AG04450 (cell line): ENCODE data around the gene PBLD. TPM values are rescaled to one million over a fixed set of nuclear protein-coding genes. Genes with fewer than 3 reads are reported as not detected.

Experiments
- CTCF ChIA-PET: fragments of 300-600, 350-600 bp; formaldehyde crosslinking; extraction: SDS; loops from one replicate; lab custom pipeline; 2022; ENCODE audit warnings: antibody characterized with exemption, inconsistent platforms; lab: Charles Lee
- POLR2A ChIA-PET: fragments of 350-600 bp; formaldehyde crosslinking; extraction: SDS; loops from one replicate; lab custom pipeline; 2021; ENCODE audit warnings: antibody characterized with exemption, inconsistent platforms; lab: Yijun Ruan, JAX
- DNase-seq: peaks from one replicate; pipeline ENCODE4 v3.0.0-alpha.2; 2011; ENCODE audit warnings: low read depth, low spot score
- H3K27ac ChIP-seq: one replicate; pipeline ENCODE4 v1.5.1; 2012; ENCODE audit warnings: low read depth, low read length, control low read depth
- H3K27me3 ChIP-seq: one replicate; pipeline ENCODE4 v1.6.0; 2012; ENCODE audit warnings: low read length; ENCODE audit not compliant: control insufficient read depth, insufficient read depth
- H3K4me3 ChIP-seq: 2 replicates; pipeline ENCODE4 v1.5.1; 2011; ENCODE audit warnings: mild to moderate bottlenecking, low read depth, low read length, control low read depth
- H3K9me3 ChIP-seq: 2 replicates; pipeline ENCODE4 v1.5.1; 2012; ENCODE audit warnings: low read length; ENCODE audit not compliant: control insufficient read depth, insufficient read depth
- polyA plus RNA-seq: library from polyadenylated mRNA; depleted of rRNA; stranded (reverse); fragments of >200 nt; gene quantifications from 2 replicates; pipeline ENCODE4 v1.2.3, GENCODE V29; 2011
- TF ChIP-seq, protein P1 (sequence below): IDR thresholded peaks from 2 replicates; pipeline ENCODE4 v1.5.1; 2011; ENCODE audit warnings: low read depth, low read length, control low read depth, inconsistent platforms

The PBLD gene
- polyA plus RNA-seq, 1 experiment: 1.2 TPM

DNA sequence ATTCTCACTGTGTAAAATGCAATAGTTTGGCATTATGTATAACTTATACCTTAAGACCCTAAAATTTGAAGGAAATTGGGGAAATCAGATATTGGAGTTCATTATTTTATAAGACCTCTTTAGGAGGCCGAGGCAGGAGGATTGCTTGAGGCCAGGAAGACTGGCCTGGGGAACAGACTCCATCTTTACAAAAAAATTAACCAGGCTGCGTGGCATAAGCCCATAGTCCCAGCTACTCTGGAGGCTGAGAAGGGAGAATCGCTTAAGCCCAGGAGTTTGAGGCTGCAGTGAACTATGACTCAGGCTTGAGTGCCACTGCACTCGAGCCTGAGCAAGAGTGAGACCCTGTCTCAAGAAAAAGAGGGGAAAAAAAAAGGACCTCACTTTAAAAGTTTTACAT, 14.0 kb upstream of the PBLD start:
- ChIA-PET POLR2A (interaction anchor here (1.4 kb wide), 1 partner anchor 15 kb away, joined by 5 read pairs; the partner anchor contains the start of gene HNRNPH3), CTCF (interaction anchor here (0.6 to 2.9 kb wide), 3 partner anchors 45 to 316 kb away, joined by 3 to 26 read pairs (median 4); no protein-coding TSS in a partner anchor)
- H3K27me3 ChIP-seq: no peaks in the 10 kb centered on the region
- no peak overlapping the region for H3K4me3 ChIP-seq
- no peak for DNase-seq
- no peak overlapping the region for H3K27ac ChIP-seq
- TF ChIP-seq, protein P1, sequence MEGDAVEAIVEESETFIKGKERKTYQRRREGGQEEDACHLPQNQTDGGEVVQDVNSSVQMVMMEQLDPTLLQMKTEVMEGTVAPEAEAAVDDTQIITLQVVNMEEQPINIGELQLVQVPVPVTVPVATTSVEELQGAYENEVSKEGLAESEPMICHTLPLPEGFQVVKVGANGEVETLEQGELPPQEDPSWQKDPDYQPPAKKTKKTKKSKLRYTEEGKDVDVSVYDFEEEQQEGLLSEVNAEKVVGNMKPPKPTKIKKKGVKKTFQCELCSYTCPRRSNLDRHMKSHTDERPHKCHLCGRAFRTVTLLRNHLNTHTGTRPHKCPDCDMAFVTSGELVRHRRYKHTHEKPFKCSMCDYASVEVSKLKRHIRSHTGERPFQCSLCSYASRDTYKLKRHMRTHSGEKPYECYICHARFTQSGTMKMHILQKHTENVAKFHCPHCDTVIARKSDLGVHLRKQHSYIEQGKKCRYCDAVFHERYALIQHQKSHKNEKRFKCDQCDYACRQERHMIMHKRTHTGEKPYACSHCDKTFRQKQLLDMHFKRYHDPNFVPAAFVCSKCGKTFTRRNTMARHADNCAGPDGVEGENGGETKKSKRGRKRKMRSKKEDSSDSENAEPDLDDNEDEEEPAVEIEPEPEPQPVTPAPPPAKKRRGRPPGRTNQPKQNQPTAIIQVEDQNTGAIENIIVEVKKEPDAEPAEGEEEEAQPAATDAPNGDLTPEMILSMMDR: no peak
- no peaks in the 10 kb centered on the region for H3K9me3 ChIP-seq

DNA sequence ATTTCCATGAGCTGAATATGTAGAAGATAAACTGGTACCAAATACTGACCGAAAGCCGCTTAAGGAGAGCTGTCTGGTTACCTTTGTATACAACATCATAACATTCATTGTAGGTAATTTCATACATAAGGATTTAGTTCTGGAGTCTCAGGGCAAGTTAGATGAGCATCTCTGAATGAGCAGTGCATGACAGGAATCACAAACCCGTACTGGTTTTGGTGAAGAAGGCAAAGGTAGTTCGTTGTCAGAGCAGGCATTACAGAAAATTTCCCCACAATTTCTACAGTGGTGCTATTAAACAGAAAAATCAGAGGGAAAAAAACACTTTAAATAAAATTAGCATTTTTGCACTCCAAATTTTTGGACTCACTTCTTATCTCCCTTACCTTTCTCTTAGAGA, 12.9 kb upstream of the PBLD start:
- no peak for DNase-seq

DNA sequence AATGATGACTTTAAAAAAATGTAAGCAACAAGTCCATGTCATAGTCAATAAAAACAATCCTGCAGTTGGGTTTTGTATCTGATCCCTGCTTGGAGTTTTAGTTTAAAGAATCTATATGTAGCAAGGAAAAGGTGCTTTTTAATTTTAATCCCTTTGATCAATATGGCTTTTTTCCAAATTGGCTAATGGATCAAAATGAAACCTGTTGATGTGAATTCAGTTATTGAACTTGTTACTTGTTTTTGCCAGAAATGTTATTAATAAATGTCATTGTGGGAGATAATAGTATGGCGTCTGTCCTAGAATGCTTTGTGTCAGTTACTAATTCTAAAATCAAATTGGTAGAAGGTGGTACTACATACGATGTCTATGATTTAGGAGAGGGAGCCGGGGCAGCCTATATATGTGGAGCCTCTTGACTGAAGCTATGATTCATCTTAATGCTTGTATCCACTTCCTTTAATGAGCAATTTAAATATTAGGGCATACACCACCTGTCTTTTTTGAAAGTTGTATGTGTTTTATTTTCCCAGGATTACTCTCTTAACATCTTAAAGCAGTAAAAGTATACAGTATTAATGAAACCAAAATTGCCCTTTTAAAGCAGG, 10.3 kb upstream of the PBLD start:
- TF ChIP-seq, protein P1: no peak
- Histone ChIP-seq H3K27me3 (no peaks in the 10 kb centered on the region), H3K4me3 (no peak overlapping the region), H3K9me3 (no peaks in the 10 kb centered on the region), H3K27ac (no peak overlapping the region)
- no peak for DNase-seq
- CTCF ChIA-PET: interaction anchor here (1.0 kb wide), 1 partner anchor 130 kb away, joined by 5 read pairs; no protein-coding TSS in a partner anchor
- POLR2A ChIA-PET: interaction anchor here (2.2 kb wide), 1 partner anchor 11 kb away, joined by 13 read pairs; the partner anchor contains the start of genes HNRNPH3 and PBLD

More for the DNA sequence above, 12.9 kb upstream of the PBLD start:
- Histone ChIP-seq H3K27me3 (no peaks in the 10 kb centered on the region), H3K9me3 (no peaks in the 10 kb centered on the region), H3K27ac (no peak overlapping the region), H3K4me3 (no peak overlapping the region)
- TF ChIP-seq, protein P1: no peak
- POLR2A ChIA-PET: interaction anchor here (0.8 kb wide), 1 partner anchor 16 kb away, joined by 3 read pairs; no protein-coding TSS in a partner anchor
- CTCF ChIA-PET: no interaction called here

DNA sequence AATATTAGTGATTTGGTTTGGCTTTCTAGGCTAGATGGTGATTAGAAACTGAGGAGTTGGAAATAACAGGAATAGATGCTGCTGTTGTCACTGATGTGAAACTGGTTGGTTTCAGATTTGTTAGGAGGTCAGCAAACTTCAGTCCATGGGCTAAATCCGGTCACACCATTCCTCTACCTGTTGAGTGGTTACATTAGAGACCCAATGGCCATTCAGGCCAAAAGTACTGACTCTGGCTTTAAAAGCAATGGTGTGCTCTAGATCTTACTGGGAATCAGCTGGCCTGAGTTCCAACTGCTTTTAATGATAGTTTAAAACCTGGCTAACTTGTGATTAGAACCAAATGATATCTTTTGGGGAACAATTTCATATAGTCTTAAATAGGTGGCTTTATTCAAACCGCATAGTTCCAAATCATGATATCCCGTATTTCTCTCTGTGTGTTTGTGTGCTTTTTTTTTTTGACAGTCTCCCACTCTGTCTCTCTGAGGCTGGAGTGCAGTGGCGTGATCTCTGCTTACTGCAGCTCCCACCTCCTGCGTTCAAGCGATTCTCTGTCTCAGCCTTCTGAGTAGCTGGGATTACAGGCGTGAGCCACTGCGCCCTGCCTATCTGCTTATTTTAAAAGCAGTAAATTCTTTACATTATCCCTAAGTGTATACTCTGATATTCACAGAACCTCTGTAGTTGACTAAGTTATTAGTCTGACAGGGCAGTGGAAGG, 7.8 kb upstream of the PBLD start:
- Histone ChIP-seq H3K4me3 (no peak overlapping the region), H3K27ac (no peak overlapping the region), H3K9me3 (no peaks in the 10 kb centered on the region), H3K27me3 (no peaks in the 10 kb centered on the region)
- TF ChIP-seq, protein P1: no peak
- ChIA-PET CTCF (interaction anchor here (1.0 to 1.1 kb wide), 2 partner anchors 128 kb away, joined by 3 to 4 read pairs; no protein-coding TSS in a partner anchor), POLR2A (interaction anchor here (0.6 to 0.8 kb wide), 2 partner anchors 9 kb away, joined by 3 to 5 read pairs; partner anchors contain the start of gene HNRNPH3)
- DNase-seq: no peak
